ENCODE measurements around the gene AUTS2. TPM values are rescaled to one million over a fixed set of nuclear protein-coding genes. Genes with fewer than 3 reads are reported as not detected.

Gene AUTS2
- total and polyA plus RNA-seq, 2 of the 8 experiments (the other 6 are each of a cell fraction or from before 2014, with no cell fraction given): 25.9 to 101 TPM

DNA sequence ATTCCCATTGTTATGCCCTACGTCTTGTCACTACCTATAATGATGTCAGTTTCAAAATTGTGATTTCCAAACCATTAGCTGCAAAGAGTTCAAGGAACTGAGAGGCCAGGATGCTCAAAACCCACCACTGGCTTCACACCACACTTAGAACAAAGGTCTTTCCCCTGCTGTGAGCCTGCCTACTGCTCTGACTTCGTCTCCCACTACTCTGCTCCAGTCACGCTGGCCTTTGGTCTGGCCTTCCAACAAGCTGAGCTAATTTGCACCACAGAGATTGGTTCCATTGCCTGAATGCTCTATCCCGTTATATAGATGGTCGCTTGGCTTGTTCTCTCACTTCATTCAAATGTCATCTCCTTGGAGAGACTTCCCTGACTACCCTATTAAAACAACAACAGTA lies 961.5 kb downstream of the AUTS2 start:
- CTCF ChIA-PET (ENCODE audit: partially characterized antibody): interaction anchor here (0.5 to 1.5 kb wide), 4 partner anchors 18 to 707 kb away, joined by 3 to 5 read pairs (median 3); no protein-coding TSS in a partner anchor
- FAIRE-seq: no peak
- TF ChIP-seq RFX5 (IDR thresholded peaks at IDR 0.05; ENCODE audit: borderline replicate concordance, low read depth, low read length) (no peak), TBP (IDR thresholded peaks at IDR 0.05; ENCODE audit: low read depth, low read length) (no peak), TEAD4 (IDR thresholded peaks at IDR 0.05; ENCODE audit: low read depth, low read length) (no peak), GABPA (IDR thresholded peaks at IDR 0.05; ENCODE audit: borderline replicate concordance, insufficient read depth, low read length) (no peak), SP1 (IDR thresholded peaks at IDR 0.05; ENCODE audit: low read depth, low read length) (no peak), CHD2 (IDR thresholded peaks at IDR 0.05; ENCODE audit: low read length) (no peak), GTF2F1 (IDR thresholded peaks at IDR 0.05; ENCODE audit: borderline replicate concordance, low read depth, low read length) (no peak)

More for the DNA sequence above, 961.5 kb downstream of the AUTS2 start:
- H4K91ac ChIP-seq (replicated peaks; ENCODE audit: insufficient read length, low read length): no peak overlapping the region
- H2AK5ac ChIP-seq (ENCODE audit: low read depth, low read length): no peak overlapping the region
- no peak overlapping the region for H2BK15ac ChIP-seq (ENCODE audit: low read length)
- H4K8ac ChIP-seq (ENCODE audit: extremely low read depth, insufficient read depth, low read length): no peak overlapping the region
- no peaks in the 10 kb centered on the region for H3K9me3 ChIP-seq (ENCODE audit: insufficient read depth in 2 of 2, low read depth in 1 of 2, low read length in 1 of 2)
- no peak overlapping the region for H2AFZ ChIP-seq (ENCODE audit: low read length)
- no peak overlapping the region for H3K18ac ChIP-seq (ENCODE audit: extremely low read depth, low read length)
- no peaks in the 10 kb centered on the region for H3K23me2 ChIP-seq (ENCODE audit: low read depth, low read length)
- H2BK5ac ChIP-seq (ENCODE audit: low read depth, low read length): no peak overlapping the region
- H2BK12ac ChIP-seq (ENCODE audit: low read depth, low read length): no peak overlapping the region
- no peak overlapping the region for H3K4me2 ChIP-seq (ENCODE audit: insufficient read depth in 1 of 2, low read depth in 2 of 2, low read length in 2 of 2)
- WGBS, 2 experiments (ENCODE audit: extremely low coverage in 1 of 2, insufficient coverage in 1 of 2, insufficient read length in 1 of 2, insufficient replicate concordance in 2 of 2, low coverage in 1 of 2, low lambda C conversion rate in 2 of 2, missing lambda C conversion rate in 1 of 2): 91% methylated on average over 5 of the region's 5 CpGs; no CpG with 5 or more reads in 1 of the 2 experiments
- no peak for DNase-seq (ENCODE audit: low read depth in 1 of 2, low spot score in 2 of 2)
- H3K79me1 ChIP-seq (ENCODE audit: low read depth, low read length): no peaks in the 10 kb centered on the region
- no peaks in the 10 kb centered on the region for H3K36me3 ChIP-seq (ENCODE audit: control insufficient read depth in 2 of 4, insufficient read depth in 4 of 4, low read length in 3 of 4)
- H2BK120ac ChIP-seq (replicated peaks; ENCODE audit: low read depth, low read length): no peak overlapping the region
- no peaks in the 10 kb centered on the region for H4K20me1 ChIP-seq (replicated peaks in 1 of 2; ENCODE audit: control insufficient read depth in 1 of 2, insufficient read depth in 2 of 2, low read length in 2 of 2)
- POLR2A ChIA-PET (ENCODE audit: partially characterized antibody): no interaction called here
- no peak overlapping the region for H3K4me3 ChIP-seq (ENCODE audit: extremely low read depth in 1 of 4, insufficient read depth in 2 of 4, low read depth in 3 of 4, low read length in 4 of 4)
- H4K5ac ChIP-seq (ENCODE audit: insufficient read length, low read depth, low read length): no peak overlapping the region
- H3K23ac ChIP-seq (ENCODE audit: insufficient read length): no peak overlapping the region
- H3K27me3 ChIP-seq (replicated peaks in 1 of 4; ENCODE audit: control insufficient read depth in 3 of 4, extremely low read depth in 1 of 4, insufficient read depth in 3 of 4, low read length in 3 of 4): no peaks in the 10 kb centered on the region
- H3K56ac ChIP-seq (replicated peaks; ENCODE audit: insufficient read length, low read depth, low read length): no peak overlapping the region
- no peak overlapping the region for H3K4ac ChIP-seq (replicated peaks; ENCODE audit: insufficient read length, low read depth, low read length)
- no peaks in the 10 kb centered on the region for H3K79me2 ChIP-seq (ENCODE audit: control insufficient read depth in 1 of 2, insufficient read depth in 2 of 2, low read length in 2 of 2)
- no peak overlapping the region for H3K14ac ChIP-seq (ENCODE audit: insufficient read length)
- no peak overlapping the region for H3K27ac ChIP-seq (ENCODE audit: low read depth, low read length)
- no peaks in the 10 kb centered on the region for H3K4me1 ChIP-seq (replicated peaks in 1 of 4; ENCODE audit: control insufficient read depth in 3 of 4, insufficient read depth in 4 of 4, low read length in 3 of 4)
- no peak overlapping the region for H3K9ac ChIP-seq (replicated peaks in 1 of 4; ENCODE audit: extremely low read depth in 1 of 4, low read depth in 3 of 4, low read length in 3 of 4)
- no peak overlapping the region for H2BK20ac ChIP-seq (ENCODE audit: low read length)
